Activated CD4-positive, alpha-beta T cell treated with anti-CD3 and anti-CD28 coated beads for 36 hours (primary cell): ENCODE results near the gene CUL1. TPM values are rescaled to one million over a fixed set of nuclear protein-coding genes. Genes with fewer than 3 reads are reported as not detected.

ENCODE experiments used
- ATAC-seq: fragments of 200-7000 bp; cut with Tn5 transposase; one replicate; pipeline ENCODE4 v1.10.0; 2021; ENCODE audit warnings: mild to moderate bottlenecking, moderate library complexity
- CTCF ChIA-PET: fragments of 350-600 bp; sonication (Branson Sonifier 250); formaldehyde crosslinking; loops from one replicate; lab custom pipeline; 2021; ENCODE audit warnings: antibody characterized with exemption; lab: Charles Lee
- POLR2A ChIA-PET: fragments of 350-600 bp; sonication (Branson Sonifier 250); formaldehyde crosslinking; loops from one replicate; lab custom pipeline; 2021; ENCODE audit warnings: antibody characterized with exemption, inconsistent platforms; lab: Charles Lee
- DNase-seq: peaks from one replicate; pipeline ENCODE4 v3.0.0-alpha.2; 2020
- H3K27ac Mint-ChIP-seq: one replicate; pipeline ENCODE4 v1.8.0; 2021; ENCODE audit warnings: mixed read lengths
- H3K27me3 Mint-ChIP-seq: one replicate; pipeline ENCODE4 v1.8.0; 2021; ENCODE audit warnings: mixed read lengths
- H3K36me3 Mint-ChIP-seq: one replicate; pipeline ENCODE4 v1.8.0; 2021; ENCODE audit warnings: low read depth, mixed read lengths
- H3K4me1 Mint-ChIP-seq: one replicate; pipeline ENCODE4 v1.8.0; 2021; ENCODE audit warnings: mixed read lengths
- H3K4me3 Mint-ChIP-seq: one replicate; pipeline ENCODE4 v1.8.0; 2021; ENCODE audit warnings: mild to moderate bottlenecking, moderate library complexity, mixed read lengths
- H3K9me3 Mint-ChIP-seq: one replicate; pipeline ENCODE4 v1.8.0; 2021; ENCODE audit warnings: low read depth, mixed read lengths
- intact Hi-C, 2 experiments: fragments of 100-400 bp; cut with DNase I in 1 of 2; cut with micrococcal nuclease in 1 of 2; formaldehyde crosslinking; loops; one replicate each; pipeline versions ENCODE4 v1.14.2 to v1.15.1; 2022 to 2024; cut with DNase I, micrococcal nuclease
- total RNA-seq, 2 experiments: library from RNA; stranded (reverse); gene quantifications; one replicate each; pipeline ENCODE4 v1.2.3, GENCODE V29; 2021

The CUL1 gene
- total RNA-seq, 2 experiments from 2014 or later, result 72.7 to 76.7 TPM

DNA sequence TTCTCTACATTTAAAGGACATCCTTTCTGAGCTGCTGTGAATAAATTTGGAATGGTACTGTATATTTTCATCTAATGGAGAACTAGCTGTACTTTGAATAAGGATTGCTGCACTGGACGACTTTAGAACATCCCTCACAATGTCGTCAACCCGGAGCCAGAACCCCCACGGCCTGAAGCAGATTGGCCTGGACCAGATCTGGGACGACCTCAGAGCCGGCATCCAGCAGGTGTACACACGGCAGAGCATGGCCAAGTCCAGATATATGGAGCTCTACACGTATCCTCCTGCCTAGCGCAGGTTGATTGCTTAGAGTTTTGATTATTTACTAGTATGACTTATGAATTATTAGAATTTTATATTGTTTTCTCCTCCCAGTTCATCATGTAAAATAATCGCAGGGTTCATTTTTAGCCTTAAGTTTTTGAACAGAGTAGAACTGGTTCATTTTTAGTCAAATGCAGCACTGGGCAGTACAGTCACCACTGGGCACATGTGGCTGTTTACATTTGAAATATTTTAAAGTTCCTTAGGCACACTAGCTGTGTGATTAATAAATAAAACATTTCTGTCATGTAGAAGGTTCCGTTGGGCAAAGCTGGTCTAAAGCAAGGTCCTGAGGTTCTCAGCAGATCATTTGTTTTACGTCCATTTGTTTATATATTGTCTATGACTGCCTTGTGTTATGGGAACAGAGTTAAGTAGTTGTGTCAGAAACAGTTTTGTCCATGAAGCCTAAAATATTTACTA, 31.5 kb downstream of the CUL1 start:
- CTCF ChIA-PET, result interaction anchor here (1.2 to 1.5 kb wide), 2 partner anchors 10 to 99 kb away, joined by 3 to 6 read pairs; no protein-coding TSS in a partner anchor
- Mint-ChIP-seq H3K27me3 (no peaks in the 10 kb centered on the region), H3K36me3 (peaks cover 47% of the 10 kb centered on the region), H3K27ac (no peak overlapping the region), H3K4me1 (peaks cover 54% of the 10 kb centered on the region), H3K4me3 (no peak overlapping the region), H3K9me3 (no peaks in the 10 kb centered on the region)
- POLR2A ChIA-PET, result no interaction called here
- DNase-seq, result no peak
- intact Hi-C loops, result no loop called here
- no peak for ATAC-seq

- intact Hi-C loops, result no loop called here
- peaks cover 32% of the 10 kb centered on the region for H3K4me1 Mint-ChIP-seq
- H3K36me3 Mint-ChIP-seq, result peaks cover 61% of the 10 kb centered on the region
- ChIA-PET POLR2A (no interaction called here), CTCF (interaction anchor here (0.6 to 1.8 kb wide), 5 partner anchors 13 to 135 kb away, joined by 3 to 5 read pairs (median 3); no protein-coding TSS in a partner anchor)
- H3K4me3 Mint-ChIP-seq, result no peak overlapping the region
- H3K27ac Mint-ChIP-seq, result no peak overlapping the region
- no peaks in the 10 kb centered on the region for H3K9me3 Mint-ChIP-seq
- DNase-seq, result no peak
- H3K27me3 Mint-ChIP-seq, result no peaks in the 10 kb centered on the region
- ATAC-seq, result no peak
Measured at GRCh38 chr7:148732862-148733261, 34.2 kb downstream of the CUL1 start.

DNA sequence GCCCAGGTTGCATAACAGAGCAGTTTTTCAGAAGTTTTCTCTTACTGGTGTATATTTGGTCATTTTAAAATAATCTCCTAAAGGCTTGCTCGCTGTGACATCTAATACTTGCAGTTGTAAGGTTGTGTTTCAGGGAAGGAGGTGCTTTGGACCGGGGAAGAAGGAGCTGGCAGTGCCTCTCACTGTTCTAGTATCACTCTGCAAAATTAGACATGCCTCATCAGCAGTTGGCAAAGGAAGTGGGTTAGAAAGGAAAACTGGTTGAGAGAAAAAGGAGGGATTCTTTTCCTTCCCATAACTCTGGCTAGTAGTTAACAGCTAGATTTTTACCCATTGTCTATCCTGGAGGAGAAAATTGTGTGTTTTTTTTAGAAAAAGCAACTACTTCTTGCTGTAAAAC, 34.8 kb downstream of the CUL1 start:
- H3K4me3 Mint-ChIP-seq, result no peak overlapping the region
- POLR2A ChIA-PET, result no interaction called here
- DNase-seq (no peak), ATAC-seq (no peak)
- peak overlapping the region; percentile 15 for H3K27ac Mint-ChIP-seq
- H3K4me1 Mint-ChIP-seq, result peaks cover 32% of the 10 kb centered on the region
- H3K36me3 Mint-ChIP-seq, result peaks cover 63% of the 10 kb centered on the region
- H3K9me3 Mint-ChIP-seq, result no peaks in the 10 kb centered on the region
- no peaks in the 10 kb centered on the region for H3K27me3 Mint-ChIP-seq
- intact Hi-C loops, result no loop called here
- CTCF ChIA-PET, result interaction anchor here (0.6 to 1.8 kb wide), 4 partner anchors 12 to 153 kb away, joined by 3 to 5 read pairs (median 4); no protein-coding TSS in a partner anchor

- H3K36me3 Mint-ChIP-seq, result peaks cover 76% of the 10 kb centered on the region
- no peaks in the 10 kb centered on the region for H3K27me3 Mint-ChIP-seq
- peak overlapping the region; percentile 16 for H3K27ac Mint-ChIP-seq
- H3K4me3 Mint-ChIP-seq, result no peak overlapping the region
- H3K4me1 Mint-ChIP-seq, result peaks cover 42% of the 10 kb centered on the region
- DNase-seq (no peak), ATAC-seq (no peak)
- ChIA-PET CTCF (no interaction called here), POLR2A (no interaction called here)
- intact Hi-C loops, result no loop called here
- no peaks in the 10 kb centered on the region for H3K9me3 Mint-ChIP-seq
Measured at GRCh38 chr7:148735141-148735540, 36.4 kb downstream of the CUL1 start.

DNA sequence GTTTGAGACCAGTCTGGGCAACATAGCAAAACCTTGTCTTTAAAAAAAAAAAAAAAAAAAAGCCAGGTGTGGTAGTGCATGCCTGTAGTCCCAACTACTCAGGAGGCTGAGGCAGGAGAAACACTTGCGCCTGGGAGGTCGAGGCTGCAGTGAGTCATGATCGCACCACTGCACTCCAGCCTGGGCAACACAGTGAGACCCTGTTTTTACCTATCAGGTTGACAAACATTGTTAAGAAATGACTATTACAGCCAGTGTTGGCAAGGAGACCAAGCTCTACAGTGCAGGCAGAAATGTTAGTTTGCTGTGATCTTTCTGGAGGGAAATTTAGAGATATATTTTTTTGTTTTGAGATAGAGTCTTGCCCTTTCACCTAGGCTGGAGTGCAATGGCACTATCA, 37.3 kb downstream of the CUL1 start:
- H3K4me3 Mint-ChIP-seq, result no peak overlapping the region
- peak; percentile 33 for ATAC-seq
- ChIA-PET POLR2A (no interaction called here), CTCF (no interaction called here)
- no peak for DNase-seq
- H3K27me3 Mint-ChIP-seq, result no peaks in the 10 kb centered on the region
- H3K4me1 Mint-ChIP-seq, result peaks cover 42% of the 10 kb centered on the region
- H3K27ac Mint-ChIP-seq, result no peak overlapping the region
- peaks cover 78% of the 10 kb centered on the region for H3K36me3 Mint-ChIP-seq
- intact Hi-C loops, result no loop called here
- H3K9me3 Mint-ChIP-seq, result no peaks in the 10 kb centered on the region

DNA sequence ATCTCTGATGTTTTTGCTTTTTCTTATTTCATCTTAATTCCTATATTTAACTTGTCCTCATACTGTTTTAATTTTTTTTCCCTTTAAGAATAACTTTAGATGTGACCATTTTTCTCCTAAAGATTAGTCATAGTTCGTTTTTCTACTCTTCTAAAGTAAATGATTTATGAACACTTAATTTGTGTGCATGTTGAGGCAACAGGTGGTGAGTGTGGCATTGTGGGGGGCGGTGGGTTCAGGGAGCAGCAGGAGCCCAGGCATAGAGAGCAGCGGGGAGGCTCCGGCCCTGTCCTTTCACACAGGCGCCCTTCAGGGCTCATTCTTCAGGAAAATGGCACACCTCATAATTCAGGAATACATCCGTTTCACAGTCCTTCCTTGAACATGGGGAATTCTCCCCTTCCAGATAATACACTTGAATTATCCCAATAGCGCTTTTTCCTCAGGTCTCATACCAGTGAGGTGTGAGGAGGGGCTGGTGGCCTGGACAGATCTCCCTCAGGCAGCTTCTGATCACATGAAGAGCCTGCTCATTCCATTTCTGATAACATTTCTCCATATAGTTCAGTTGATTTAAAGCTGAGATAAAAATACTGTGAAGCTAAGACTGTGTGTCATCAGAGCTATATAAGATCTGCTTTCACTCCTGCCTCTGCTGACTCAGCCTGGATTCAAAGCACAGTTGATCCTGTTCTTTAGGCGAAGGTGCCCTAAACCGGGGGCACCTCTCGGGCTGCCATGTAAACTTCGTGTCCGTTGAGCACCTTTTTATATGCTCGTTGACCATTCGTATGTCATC, 40.2 kb downstream of the CUL1 start:
- ATAC-seq, result peak; percentile 55
- ChIA-PET CTCF (no interaction called here), POLR2A (interaction anchor here (0.6 kb wide), 1 partner anchor 228 kb away, joined by 5 read pairs; no protein-coding TSS in a partner anchor)
- intact Hi-C loops, result no loop called here
- no peak overlapping the region for H3K27ac Mint-ChIP-seq
- H3K4me3 Mint-ChIP-seq, result no peak overlapping the region
- no peaks in the 10 kb centered on the region for H3K27me3 Mint-ChIP-seq
- DNase-seq, result no peak
- peaks cover 4% of the 10 kb centered on the region for H3K9me3 Mint-ChIP-seq
- H3K4me1 Mint-ChIP-seq, result peaks cover 29% of the 10 kb centered on the region
- peaks cover 76% of the 10 kb centered on the region for H3K36me3 Mint-ChIP-seq

GRCh38 chr7:148746135-148746534, 47.4 kb downstream of the CUL1 start:
- Mint-ChIP-seq H3K9me3 (peaks cover 4% of the 10 kb centered on the region), H3K4me1 (peaks cover 36% of the 10 kb centered on the region), H3K36me3 (peaks cover 56% of the 10 kb centered on the region), H3K4me3 (no peak overlapping the region), H3K27me3 (no peaks in the 10 kb centered on the region), H3K27ac (peak overlapping the region; percentile 39)
- ATAC-seq, result no peak
- intact Hi-C loops, result no loop called here
- CTCF ChIA-PET, result interaction anchor here (0.7 to 1.3 kb wide), 4 partner anchors 13 to 171 kb away, joined by 3 to 7 read pairs (median 4); no protein-coding TSS in a partner anchor
- POLR2A ChIA-PET, result no interaction called here
- DNase-seq, result no peak

DNA sequence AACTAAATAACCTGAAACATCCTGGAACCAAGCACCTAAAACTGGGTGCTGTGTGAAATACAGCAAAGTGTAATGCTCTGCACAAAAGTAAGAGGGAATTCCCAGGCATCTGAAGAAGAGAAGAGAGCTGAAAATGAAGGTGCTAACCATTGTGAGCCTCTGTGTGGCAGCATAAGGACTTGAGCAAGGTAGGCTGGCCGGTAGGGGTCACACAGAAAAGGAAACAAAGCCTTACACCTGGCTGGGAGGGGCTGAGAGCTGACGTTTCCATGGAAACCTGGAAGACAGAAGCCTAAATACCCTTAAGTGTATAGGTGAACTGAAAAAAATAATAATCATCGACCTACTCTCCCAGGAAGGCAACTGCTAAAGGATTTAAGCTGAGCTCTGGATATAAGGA, 48.6 kb downstream of the CUL1 start:
- CTCF ChIA-PET, result interaction anchor here (0.6 to 1.3 kb wide), 6 partner anchors 21 to 172 kb away, joined by 3 to 10 read pairs (median 6); no protein-coding TSS in a partner anchor
- ATAC-seq, result peak; percentile 36
- Mint-ChIP-seq H3K4me3 (no peak overlapping the region), H3K4me1 (peaks cover 36% of the 10 kb centered on the region), H3K36me3 (peaks cover 49% of the 10 kb centered on the region), H3K27me3 (no peaks in the 10 kb centered on the region), H3K27ac (peak overlapping the region; percentile 31), H3K9me3 (no peaks in the 10 kb centered on the region)
- intact Hi-C loops, result no loop called here
- DNase-seq, result no peak
- POLR2A ChIA-PET, result interaction anchor here (0.6 kb wide), 2 partner anchors 50 to 504 kb away, joined by 3 to 4 read pairs; no protein-coding TSS in a partner anchor

DNA sequence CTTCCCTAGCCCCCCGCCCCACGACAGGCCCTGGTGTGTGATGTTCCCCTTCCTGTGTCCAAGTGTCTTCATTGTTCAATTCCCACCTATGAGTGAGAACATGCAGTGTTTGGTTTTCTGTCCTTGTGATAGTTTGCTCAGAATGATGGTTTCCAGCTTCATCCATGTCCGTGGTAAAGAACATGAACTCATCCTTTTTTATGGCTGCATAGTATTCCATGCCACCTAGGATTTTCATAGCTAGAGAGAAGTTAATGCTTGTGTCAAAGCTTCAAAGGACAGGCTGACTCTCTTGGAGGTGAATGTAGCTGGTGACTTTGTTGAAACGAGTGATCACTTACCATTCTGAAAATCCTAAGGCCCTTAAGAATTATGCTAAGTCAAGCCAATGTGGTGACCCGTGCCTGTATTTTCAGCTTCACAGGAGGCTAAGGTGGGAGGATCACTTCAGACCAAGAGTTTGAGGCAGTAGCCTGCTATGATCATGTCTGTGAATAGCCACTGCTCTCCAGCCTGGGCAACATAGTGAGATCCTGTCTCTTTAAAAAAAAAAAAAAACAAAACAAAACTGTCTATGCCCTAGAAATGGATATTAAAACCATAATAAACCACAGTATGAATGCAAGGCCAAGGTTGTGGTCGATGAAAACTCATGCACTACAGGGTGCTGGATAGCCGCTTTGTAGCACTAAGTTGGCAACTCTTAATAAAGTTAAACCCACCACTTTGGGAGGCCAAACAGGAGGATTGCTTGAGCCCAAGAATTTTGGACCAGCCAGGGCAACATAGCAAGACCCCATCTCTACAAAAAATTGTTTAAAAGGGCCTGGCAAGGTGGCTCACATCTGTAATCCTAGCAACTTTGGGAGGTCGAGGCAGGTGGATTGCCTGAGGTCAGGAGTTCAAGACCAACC, 52.0 kb downstream of the CUL1 start:
- CTCF ChIA-PET, result interaction anchor here (0.6 to 1.0 kb wide), 2 partner anchors 22 to 27 kb away, joined by 4 to 5 read pairs; no protein-coding TSS in a partner anchor
- intact Hi-C loops, result no loop called here
- Mint-ChIP-seq H3K9me3 (no peaks in the 10 kb centered on the region), H3K36me3 (peaks cover 37% of the 10 kb centered on the region), H3K27me3 (no peaks in the 10 kb centered on the region), H3K27ac (no peak overlapping the region), H3K4me1 (peaks cover 30% of the 10 kb centered on the region), H3K4me3 (no peak overlapping the region)
- DNase-seq (no peak), ATAC-seq (no peak)
- POLR2A ChIA-PET, result no interaction called here

DNA sequence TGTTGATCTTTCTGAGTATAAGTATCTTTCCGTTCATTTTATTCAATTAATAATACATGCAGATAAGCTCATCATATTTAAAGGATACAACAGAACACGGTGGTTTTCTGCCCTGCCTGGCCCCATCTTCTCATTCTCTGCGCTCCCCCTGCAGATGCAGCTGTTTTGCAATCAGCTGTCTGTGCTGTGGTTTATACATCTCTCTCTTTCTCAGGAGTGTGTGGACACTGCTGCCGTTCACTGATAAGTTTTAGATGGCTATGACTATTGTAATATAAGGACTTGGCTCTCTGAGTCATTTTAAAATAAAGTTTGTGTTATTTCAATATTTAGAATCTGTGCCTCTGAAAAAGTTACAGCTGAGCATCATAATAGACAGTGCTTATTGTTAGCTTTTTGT, 54.5 kb downstream of the CUL1 start:
- Mint-ChIP-seq H3K4me1 (peaks cover 14% of the 10 kb centered on the region), H3K9me3 (no peaks in the 10 kb centered on the region), H3K36me3 (peaks cover 41% of the 10 kb centered on the region), H3K27me3 (no peaks in the 10 kb centered on the region), H3K27ac (peak overlapping the region; percentile 19), H3K4me3 (no peak overlapping the region)
- intact Hi-C loops, result no loop called here
- ATAC-seq (no peak), DNase-seq (no peak)
- CTCF ChIA-PET, result interaction anchor here (0.7 to 1.1 kb wide), 4 partner anchors 15 to 488 kb away, joined by 3 read pairs; no protein-coding TSS in a partner anchor
- POLR2A ChIA-PET, result interaction anchor here (0.6 kb wide), 1 partner anchor 274 kb away, joined by 4 read pairs; no protein-coding TSS in a partner anchor
